CD4-positive, alpha-beta memory T cell (primary cell): ENCODE data around the gene GTPBP2. TPM values are rescaled to one million over a fixed set of nuclear protein-coding genes. Genes with fewer than 3 reads are reported as not detected.
"Not testable (repeated sequence)": the region's sequence is repeated elsewhere in the genome, so short reads cannot be mapped to it uniquely, and the experiment has no call there.

Source experiments
- CTCF ChIA-PET: fragments of 350-600 bp; sonication (Branson Sonifier 250); formaldehyde crosslinking; loops from one replicate; lab custom pipeline; 2021; ENCODE audit warnings: inconsistent platforms; ENCODE audit not compliant: partially characterized antibody; lab: Charles Lee
- POLR2A ChIA-PET: fragments of 350-600 bp; sonication (Branson Sonifier 250); formaldehyde crosslinking; loops from one replicate; lab custom pipeline; 2021; ENCODE audit not compliant: partially characterized antibody; lab: Charles Lee
- DNase-seq, 5 donors: peaks; one replicate each; pipeline versions ENCODE4 v3.0.0 to v3.0.0-alpha.2; 2020 to 2022; ENCODE audit warnings: mixed read lengths in 1 of 5
- H3K27ac ChIP-seq: one replicate; pipeline ENCODE4 v1.7.0; 2013; ENCODE audit warnings: low read depth, low read length
- H3K27me3 ChIP-seq: 2 replicates; pipeline ENCODE4 v1.7.0; 2013; ENCODE audit warnings: mild to moderate bottlenecking, low read length, moderate library complexity; ENCODE audit not compliant: insufficient read depth
- H3K36me3 ChIP-seq: 2 replicates; pipeline ENCODE4 v1.7.0; 2013; ENCODE audit warnings: mild to moderate bottlenecking, low read length, moderate library complexity; ENCODE audit not compliant: insufficient read depth
- H3K4me1 ChIP-seq: 2 replicates; pipeline ENCODE4 v1.7.0; 2013; ENCODE audit warnings: mild to moderate bottlenecking, low read length, moderate library complexity; ENCODE audit not compliant: insufficient read depth
- H3K4me3 ChIP-seq, 2 donors: one replicate each; pipeline ENCODE4 v1.7.0; 2013; ENCODE audit warnings: low read length in 2 of 2, mild to moderate bottlenecking in 1 of 2
- H3K9me3 ChIP-seq, 2 donors: one replicate each; pipeline ENCODE4 v1.7.0; 2013; ENCODE audit warnings: low read length in 2 of 2, control low read depth in 1 of 2; ENCODE audit not compliant: control insufficient read depth in 1 of 2
- H3K27ac Mint-ChIP-seq, 7 donors: one replicate each; pipeline ENCODE4 v1.8.0; 2020 to 2021; ENCODE audit warnings: mixed read lengths in 7 of 7, mild to moderate bottlenecking in 6 of 7, inconsistent platforms in 3 of 7, moderate library complexity in 3 of 7
- H3K27me3 Mint-ChIP-seq, 2 donors: one replicate each; pipeline ENCODE4 v1.8.0; 2020 to 2021; ENCODE audit warnings: mixed read lengths in 2 of 2
- H3K36me3 Mint-ChIP-seq, 2 donors: one replicate each; pipeline ENCODE4 v1.8.0; 2020 to 2021; ENCODE audit warnings: mixed read lengths in 2 of 2, inconsistent platforms in 1 of 2, mild to moderate bottlenecking in 1 of 2
- H3K4me1 Mint-ChIP-seq, 4 donors: one replicate each; pipeline ENCODE4 v1.8.0; 2020 to 2021; ENCODE audit warnings: mixed read lengths in 4 of 4, mild to moderate bottlenecking in 1 of 4
- H3K4me3 Mint-ChIP-seq, 8 donors: one replicate each; pipeline ENCODE4 v1.8.0; 2020 to 2021; ENCODE audit warnings: mixed read lengths in 8 of 8, mild to moderate bottlenecking in 7 of 8, moderate library complexity in 6 of 8, inconsistent platforms in 3 of 8
- H3K9me3 Mint-ChIP-seq, 8 donors: one replicate each; pipeline ENCODE4 v1.8.0; 2020 to 2021; ENCODE audit warnings: mixed read lengths in 8 of 8, mild to moderate bottlenecking in 5 of 8, inconsistent platforms in 3 of 8, moderate library complexity in 1 of 8
- intact Hi-C: fragments of 100-400 bp; cut with micrococcal nuclease; formaldehyde crosslinking; loops from one replicate; pipeline ENCODE4 v1.15.1; 2023
- polyA plus RNA-seq, 2 donors: library from polyadenylated mRNA; unstranded; fragments of 300-500 nt; fragmentation: Illumina TruSeq; gene quantifications; one replicate each; pipeline ENCODE4 v1.2.3, GENCODE V29; 2021
- total RNA-seq, 2 experiments: library from RNA; stranded (reverse); gene quantifications; one replicate each; pipeline ENCODE4 v1.2.3, GENCODE V29; 2021

Gene GTPBP2
- total and polyA plus RNA-seq, 4 experiments from 2014 or later, result 0.83 to 85.0 (median 43.0) TPM

DNA sequence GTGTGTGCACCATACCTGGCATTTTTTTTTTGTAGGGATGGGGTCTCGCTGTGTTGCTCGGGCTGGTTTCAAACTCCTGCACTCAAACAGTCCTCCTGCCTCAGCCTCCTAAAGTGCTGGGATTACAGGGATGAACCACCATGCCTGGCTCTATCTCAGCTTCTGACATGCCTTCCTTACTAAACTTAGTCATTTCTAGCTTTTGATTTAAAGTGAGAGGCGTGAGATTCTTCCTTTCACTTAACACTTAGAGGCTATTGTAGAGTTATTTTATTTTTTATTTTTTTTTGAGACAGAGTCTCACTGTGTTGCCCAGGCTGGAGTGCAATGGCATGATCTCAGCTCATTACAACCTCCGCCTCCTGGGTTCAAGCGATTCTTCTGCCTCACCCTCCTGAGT, 33.9 kb upstream of the GTPBP2 start:
- H3K9me3 ChIP-seq, H3K27ac Mint-ChIP-seq, H3K27me3 Mint-ChIP-seq, H3K4me3 ChIP-seq, H3K27me3 ChIP-seq, H3K27ac ChIP-seq, H3K36me3 Mint-ChIP-seq, intact Hi-C loops, H3K4me3 Mint-ChIP-seq, POLR2A ChIA-PET, H3K36me3 ChIP-seq, DNase-seq, H3K9me3 Mint-ChIP-seq: not testable (repeated sequence)
- peaks cover 12% of the 10 kb centered on the region for H3K4me1 ChIP-seq
- peaks cover 8 to 12% (median 10%) of the 10 kb centered on the region in 4 donors for H3K4me1 Mint-ChIP-seq
- CTCF ChIA-PET, result interaction anchor here (0.8 to 1.2 kb wide), 2 partner anchors 108 to 416 kb away, joined by 3 read pairs; partner anchors contain the start of gene VEGFA

DNA sequence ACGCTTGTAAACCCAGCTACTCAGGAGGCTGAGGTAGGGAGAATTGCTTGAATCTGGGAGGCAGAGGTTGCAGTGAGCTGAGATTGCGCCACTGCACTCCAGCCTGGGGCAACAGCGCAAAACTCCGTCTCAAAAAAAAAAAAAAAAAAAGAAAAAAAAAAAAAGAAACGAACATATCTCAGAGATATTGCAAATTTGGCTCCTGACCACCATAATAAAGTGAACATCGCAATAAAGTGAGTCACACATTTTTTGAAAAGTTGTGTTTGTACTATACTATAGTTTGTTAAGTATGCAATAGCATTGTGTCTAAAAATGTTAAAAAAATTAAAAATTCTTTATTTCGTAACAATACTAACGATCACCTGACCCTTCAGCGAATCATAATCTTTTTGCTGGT, 29.1 kb upstream of the GTPBP2 start:
- Histone ChIP-seq H3K4me3 (no peak overlapping the region), H3K36me3 (no peaks in the 10 kb centered on the region), H3K4me1 (no peaks in the 10 kb centered on the region), H3K27me3 (no peaks in the 10 kb centered on the region), H3K27ac (no peak overlapping the region), H3K9me3 (no peaks in the 10 kb centered on the region)
- Mint-ChIP-seq H3K27ac (no peak overlapping the region), H3K36me3 (no peaks in the 10 kb centered on the region), H3K4me3 (no peak overlapping the region), H3K27me3 (peaks cover 2 to 5% of the 10 kb centered on the region in 2 donors), H3K4me1 (no peaks in the 10 kb centered on the region), H3K9me3 (no peaks in the 10 kb centered on the region)
- no peak for DNase-seq
- intact Hi-C loops, result no loop called here
- POLR2A ChIA-PET, result no interaction called here
- CTCF ChIA-PET, result interaction anchor here (1.1 kb wide), 1 partner anchor 10 kb away, joined by 8 read pairs; no protein-coding TSS in a partner anchor

DNA sequence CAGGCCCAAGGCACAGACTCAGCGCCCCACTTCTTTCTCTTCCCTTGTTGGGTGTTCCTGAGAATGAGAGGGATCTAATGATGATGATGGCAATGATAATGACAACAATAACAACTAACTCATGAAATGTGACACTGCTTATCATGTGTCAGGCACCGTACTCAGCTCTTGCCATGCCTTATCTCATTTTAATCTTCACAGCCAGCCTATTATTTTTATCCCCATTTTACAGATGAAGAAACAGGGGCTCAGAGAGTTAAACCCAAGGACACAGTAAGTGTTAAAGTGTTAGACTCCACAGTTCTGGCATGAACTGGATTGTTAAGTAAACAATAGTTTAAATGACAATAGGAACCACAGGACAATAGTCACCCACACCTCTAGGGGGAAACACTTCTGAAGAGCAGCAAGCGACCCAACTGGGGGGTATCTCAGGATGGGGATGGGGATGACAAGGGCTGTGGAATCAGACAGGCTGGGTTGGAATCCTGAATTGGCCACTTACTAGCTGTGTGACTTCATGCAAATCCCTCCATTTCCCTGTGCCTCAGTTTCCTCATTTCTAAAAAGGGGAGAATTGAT, 28.2 kb upstream of the GTPBP2 start:
- no peak for DNase-seq
- peaks cover 2 to 5% of the 10 kb centered on the region in 2 donors for H3K27me3 Mint-ChIP-seq
- CTCF ChIA-PET, result interaction anchor here (1.1 kb wide), 2 partner anchors 11 kb away, joined by 4 to 8 read pairs; no protein-coding TSS in a partner anchor

DNA sequence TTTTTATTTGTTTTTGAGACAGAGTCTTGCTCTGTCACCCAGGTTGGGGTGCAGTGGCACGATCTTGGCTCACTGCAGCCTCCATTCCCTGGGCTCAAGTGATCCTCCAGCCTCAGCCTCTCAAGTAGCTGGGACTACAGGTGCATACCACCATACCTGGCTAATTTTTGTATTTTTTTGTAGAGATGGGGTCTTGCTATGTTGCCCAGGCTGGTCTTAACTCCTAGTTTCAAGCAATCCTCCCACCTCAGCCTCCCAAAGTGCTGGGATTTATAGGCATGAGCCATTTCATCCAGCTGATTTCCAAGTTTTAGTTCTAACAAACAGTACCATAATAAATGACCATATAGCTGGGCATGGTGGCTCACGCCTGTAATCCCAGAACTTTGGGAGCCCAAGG, 23.8 kb upstream of the GTPBP2 start:
- H3K4me1 Mint-ChIP-seq, H3K9me3 ChIP-seq, H3K36me3 Mint-ChIP-seq, H3K4me3 ChIP-seq, CTCF ChIA-PET, H3K27ac Mint-ChIP-seq, DNase-seq, intact Hi-C loops, H3K27ac ChIP-seq, H3K4me3 Mint-ChIP-seq, H3K27me3 Mint-ChIP-seq, H3K27me3 ChIP-seq, H3K4me1 ChIP-seq, H3K36me3 ChIP-seq, H3K9me3 Mint-ChIP-seq: not testable (repeated sequence)
- POLR2A ChIA-PET, result interaction anchor here (0.7 to 1.2 kb wide), 2 partner anchors 19 to 428 kb away, joined by 3 read pairs; no protein-coding TSS in a partner anchor

More for the DNA sequence above, 28.2 kb upstream of the GTPBP2 start:
- POLR2A ChIA-PET, result interaction anchor here (0.6 kb wide), 1 partner anchor 36 kb away, joined by 3 read pairs; no protein-coding TSS in a partner anchor
- no peaks in the 10 kb centered on the region for H3K36me3 ChIP-seq
- intact Hi-C loops, result no loop called here
- no peaks in the 10 kb centered on the region for H3K36me3 Mint-ChIP-seq
- no peak overlapping the region for H3K4me3 Mint-ChIP-seq
- no peak overlapping the region for H3K27ac ChIP-seq
- H3K27ac Mint-ChIP-seq, result no peak overlapping the region
- no peaks in the 10 kb centered on the region for H3K27me3 ChIP-seq
- H3K4me1 Mint-ChIP-seq, result no peaks in the 10 kb centered on the region
- H3K9me3 ChIP-seq, result no peaks in the 10 kb centered on the region
- H3K4me1 ChIP-seq, result no peaks in the 10 kb centered on the region
- no peaks in the 10 kb centered on the region for H3K9me3 Mint-ChIP-seq
- no peak overlapping the region for H3K4me3 ChIP-seq

DNA sequence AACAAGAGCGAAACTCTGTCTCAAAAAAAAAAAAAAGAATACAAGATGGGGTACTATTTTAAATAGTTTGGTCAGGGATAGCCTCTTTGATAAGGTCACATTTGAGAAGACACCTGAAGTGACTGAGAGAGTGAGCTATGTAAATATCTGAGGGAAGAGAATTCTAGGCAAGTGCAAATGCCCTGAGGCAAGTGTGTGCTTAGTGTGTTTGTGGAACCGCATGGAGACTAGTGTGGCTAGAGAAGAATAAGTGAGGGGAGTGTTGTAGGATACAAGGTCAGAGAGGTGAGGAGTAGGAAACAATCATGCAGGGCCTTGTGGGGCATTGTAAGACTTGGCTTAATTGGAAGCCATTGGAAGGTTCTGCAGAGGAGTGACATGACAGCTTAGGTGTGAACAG, 19.2 kb upstream of the GTPBP2 start:
- DNase-seq, result no peak
- Mint-ChIP-seq H3K4me1 (peaks cover 8 to 16% (median 12%) of the 10 kb centered on the region in 4 donors), H3K27me3 (peaks cover 0 to 2% of the 10 kb centered on the region in 2 donors), H3K36me3 (peaks cover 0 to 3% of the 10 kb centered on the region in 2 donors), H3K4me3 (no peak overlapping the region), H3K9me3 (no peaks in the 10 kb centered on the region), H3K27ac (peak overlapping the region in 1 of 7 donors; percentile 5)
- POLR2A ChIA-PET, result interaction anchor here (0.9 to 2.0 kb wide), 2 partner anchors 12 to 19 kb away, joined by 4 to 6 read pairs; partner anchors contain the start of gene MAD2L1BP
- intact Hi-C loops, result no loop called here
- H3K27me3 ChIP-seq, result no peaks in the 10 kb centered on the region
- CTCF ChIA-PET, result interaction anchor here (1.0 to 1.2 kb wide), 2 partner anchors 12 to 13 kb away, joined by 3 read pairs; partner anchors contain the start of gene MAD2L1BP
- H3K9me3 ChIP-seq, result no peaks in the 10 kb centered on the region
- peaks cover 4% of the 10 kb centered on the region for H3K4me1 ChIP-seq
- H3K4me3 ChIP-seq, result no peak overlapping the region
- H3K27ac ChIP-seq, result no peak overlapping the region
- no peaks in the 10 kb centered on the region for H3K36me3 ChIP-seq

DNA sequence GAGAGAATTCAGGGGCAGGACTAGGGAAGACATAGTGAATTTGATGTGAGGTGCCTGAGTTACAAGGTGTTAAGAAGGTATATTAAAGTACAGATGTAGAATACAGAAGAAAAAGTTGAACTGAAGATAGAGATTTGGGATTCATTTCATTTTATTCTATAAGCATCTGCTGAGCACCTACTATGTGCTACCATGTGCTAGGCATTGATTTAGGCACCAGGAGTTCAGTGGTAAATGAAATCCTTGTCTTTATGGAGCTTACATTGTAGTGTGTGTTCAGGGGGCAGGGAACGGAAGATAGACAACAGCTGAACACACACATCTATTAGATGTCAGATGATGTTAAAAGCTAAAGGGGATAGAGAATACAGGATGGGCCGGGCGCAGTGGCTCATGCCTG, 18.5 kb upstream of the GTPBP2 start:
- H3K27me3 Mint-ChIP-seq, result peaks cover 0 to 2% of the 10 kb centered on the region in 2 donors
- peaks cover 8 to 22% (median 15%) of the 10 kb centered on the region in 4 donors for H3K4me1 Mint-ChIP-seq
- H3K9me3 Mint-ChIP-seq, result no peaks in the 10 kb centered on the region
- ChIA-PET POLR2A (interaction anchor here (0.9 to 6.2 kb wide), 3 partner anchors 11 to 20 kb away, joined by 4 to 28 read pairs (median 6); partner anchors contain the start of genes GTPBP2 and MAD2L1BP), CTCF (interaction anchor here (1.0 to 1.2 kb wide), 3 partner anchors 11 to 21 kb away, joined by 3 read pairs; partner anchors contain the start of gene MAD2L1BP)
- Histone ChIP-seq H3K27ac (no peak overlapping the region), H3K36me3 (no peaks in the 10 kb centered on the region), H3K4me3 (no peak overlapping the region), H3K9me3 (no peaks in the 10 kb centered on the region), H3K27me3 (no peaks in the 10 kb centered on the region), H3K4me1 (peaks cover 4% of the 10 kb centered on the region)
- no peak for DNase-seq
- intact Hi-C loops, result no loop called here
- H3K36me3 Mint-ChIP-seq, result peaks cover 5 to 9% of the 10 kb centered on the region in 2 donors
- H3K4me3 Mint-ChIP-seq, result no peak overlapping the region
- no peak overlapping the region for H3K27ac Mint-ChIP-seq

DNA sequence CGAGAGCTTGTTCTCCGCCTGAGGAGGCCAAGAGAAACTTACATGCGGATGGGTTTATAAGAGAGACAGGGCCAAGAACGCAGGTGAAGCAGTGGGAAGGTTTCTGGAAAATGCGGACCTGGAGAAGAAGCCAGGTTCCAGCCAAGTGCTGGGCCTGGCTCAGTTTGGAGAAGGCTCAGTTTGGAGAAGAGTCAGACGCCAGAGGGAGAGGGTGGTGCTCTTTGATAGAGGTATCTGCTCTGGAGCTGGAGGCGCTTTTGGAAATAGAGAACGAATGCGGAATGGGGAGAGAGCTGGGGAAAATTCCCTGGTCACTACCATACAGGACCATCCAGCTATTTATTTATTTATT, 16.5 kb upstream of the GTPBP2 start:
- ChIA-PET CTCF (interaction anchor here (1.2 to 1.5 kb wide), 4 partner anchors 9 to 37 kb away, joined by 3 read pairs; partner anchors contain the start of gene GTPBP2), POLR2A (interaction anchor here (0.9 to 6.2 kb wide), 4 partner anchors 10 to 42 kb away, joined by 3 to 28 read pairs (median 8); partner anchors contain the start of genes GTPBP2, MAD2L1BP and MRPS18A)
- Histone ChIP-seq H3K4me3 (peak overlapping the region in 1 of 2 donors; percentile 32), H3K36me3 (peaks cover 7% of the 10 kb centered on the region), H3K9me3 (no peaks in the 10 kb centered on the region), H3K4me1 (peaks cover 4% of the 10 kb centered on the region), H3K27ac (no peak overlapping the region), H3K27me3 (no peaks in the 10 kb centered on the region)
- Mint-ChIP-seq H3K4me3 (peak overlapping the region; percentile 77 to 86 (median 80)), H3K27me3 (peaks cover 0 to 2% of the 10 kb centered on the region in 2 donors), H3K36me3 (peaks cover 13 to 20% of the 10 kb centered on the region in 2 donors), H3K9me3 (no peaks in the 10 kb centered on the region), H3K27ac (peak overlapping the region in 6 of 7 donors; percentile 66 to 88 (median 78)), H3K4me1 (peaks cover 11 to 29% (median 19%) of the 10 kb centered on the region in 4 donors)
- intact Hi-C loops, result no loop called here
- no peak for DNase-seq
